G401 (cell line): ENCODE measurements around the gene KRTAP1-3. TPM values are rescaled to one million over a fixed set of nuclear protein-coding genes. Genes with fewer than 3 reads are reported as not detected.
"Not testable (repeated sequence)": the region's sequence is repeated elsewhere in the genome, so short reads cannot be mapped to it uniquely, and the experiment has no call there.

ENCODE experiments used
- DNase-seq: peaks from one replicate; pipeline ENCODE4 v3.0.0-alpha.2; 2015; ENCODE audit warnings: low spot score
- in situ Hi-C: cut with HindIII; loops from 2 replicates; pipeline ENCODE4 v1.10.0; 2016; ENCODE audit warnings: low sequenced_read_pairs, mixed read lengths
- total RNA-seq: library from RNA; depleted of rRNA; stranded (reverse); fragments of >200 nt; shearing (Covaris generic); gene quantifications from 2 replicates; pipeline ENCODE4 v1.2.3, GENCODE V29; 2014

The KRTAP1-3 gene
- total RNA-seq, 1 experiment from 2014 or later = not detected

DNA sequence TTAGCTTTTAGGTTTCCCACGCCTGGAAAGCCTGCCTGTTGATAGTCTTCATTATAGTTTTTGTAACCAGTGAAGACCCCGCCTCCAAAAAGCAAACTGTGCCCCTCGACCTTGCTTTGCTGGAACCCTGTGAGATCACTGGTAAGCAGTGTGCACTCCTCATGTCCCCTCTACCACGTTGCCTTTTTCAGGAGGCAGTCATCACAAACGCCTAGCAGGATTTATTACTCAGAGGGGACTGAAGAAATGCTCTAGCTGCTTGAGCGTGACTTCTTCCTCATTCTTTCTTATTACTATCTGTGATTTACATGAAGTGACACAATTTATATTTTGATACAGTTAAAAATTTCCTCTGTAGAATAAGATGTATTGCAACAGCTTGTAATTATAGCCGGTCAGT, 19.2 kb downstream of the KRTAP1-3 start:
- in situ Hi-C loops = no loop called here
- no peak for DNase-seq

DNA sequence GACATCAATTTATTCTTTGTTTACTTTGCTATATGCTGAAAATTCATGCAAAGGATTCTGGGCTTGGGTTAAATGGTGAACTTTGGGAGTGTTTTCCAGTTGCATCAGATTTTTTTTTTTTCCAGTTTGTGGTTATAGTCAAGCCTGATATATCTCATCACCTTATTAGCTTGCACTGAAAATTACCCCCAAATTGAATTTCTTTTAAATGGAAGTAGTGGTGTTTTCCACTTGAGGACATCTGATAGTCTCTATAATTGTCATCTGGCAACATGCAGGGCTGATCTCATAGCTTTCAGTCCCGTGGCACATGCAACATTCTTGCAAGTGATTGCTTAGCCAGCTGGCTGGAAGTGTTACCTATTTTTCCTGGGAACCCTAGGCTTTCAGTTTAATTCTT, 21.1 kb downstream of the KRTAP1-3 start:
- peak; percentile 73 for DNase-seq
- in situ Hi-C loops = no loop called here

DNA sequence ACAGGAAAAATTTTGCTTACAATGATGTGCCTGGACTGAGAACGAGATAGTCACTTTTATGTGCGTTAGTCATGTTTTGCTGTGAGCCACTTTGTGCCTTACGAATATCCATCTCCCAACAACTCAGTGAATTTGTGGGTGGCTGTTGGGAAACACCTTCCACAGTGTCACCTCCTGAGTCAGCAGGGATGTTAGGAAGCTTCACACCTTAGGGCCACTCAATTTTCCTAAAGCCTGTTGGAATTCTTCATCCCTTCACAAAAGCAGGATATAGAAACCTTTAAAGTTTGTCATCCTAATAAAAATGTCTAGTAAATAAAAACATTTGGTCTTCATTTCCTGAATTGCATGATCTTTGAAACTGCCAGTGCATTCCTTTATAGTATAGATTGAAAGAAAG, 21.5 kb downstream of the KRTAP1-3 start:
- in situ Hi-C loops = no loop called here
- no peak for DNase-seq

DNA sequence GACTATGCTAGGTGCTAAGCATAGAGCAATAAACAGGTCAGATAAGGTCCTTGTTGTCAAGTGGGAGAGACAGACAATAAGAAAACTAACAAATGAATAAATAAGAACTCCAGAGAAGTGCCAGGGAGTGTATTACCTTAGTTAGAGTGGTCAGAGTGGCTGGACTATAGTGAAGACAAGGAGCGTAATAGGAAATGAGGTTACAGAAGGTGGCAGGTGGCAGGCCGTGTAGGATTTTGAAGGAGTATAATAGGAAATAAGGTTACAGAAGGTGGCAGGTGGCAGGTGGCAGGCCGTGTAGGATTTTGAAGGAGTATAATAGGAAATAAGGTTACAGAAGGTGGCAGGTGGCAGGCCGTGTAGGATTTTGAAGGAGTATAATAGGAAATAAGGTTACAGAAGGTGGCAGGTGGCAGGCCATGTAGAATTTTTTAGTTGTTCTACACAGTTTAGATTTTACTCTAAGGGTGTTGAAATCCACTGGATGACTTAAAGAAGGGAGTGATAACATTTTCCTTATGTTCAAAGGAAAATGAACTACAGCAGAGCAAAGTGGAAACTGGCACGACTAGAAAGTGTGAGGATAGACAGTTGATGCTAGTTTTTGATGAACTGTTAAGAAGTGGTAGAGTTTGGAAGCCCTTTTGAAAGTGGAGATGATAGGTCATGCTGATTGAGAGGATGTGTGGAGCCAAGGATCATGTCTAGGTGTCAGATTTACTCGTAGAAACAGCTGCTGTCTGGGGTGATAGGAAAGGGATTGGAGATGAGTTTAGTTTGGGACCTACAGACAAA, 22.2 kb downstream of the KRTAP1-3 start:
- peak; percentile 58 for DNase-seq
- in situ Hi-C loops = no loop called here

DNA sequence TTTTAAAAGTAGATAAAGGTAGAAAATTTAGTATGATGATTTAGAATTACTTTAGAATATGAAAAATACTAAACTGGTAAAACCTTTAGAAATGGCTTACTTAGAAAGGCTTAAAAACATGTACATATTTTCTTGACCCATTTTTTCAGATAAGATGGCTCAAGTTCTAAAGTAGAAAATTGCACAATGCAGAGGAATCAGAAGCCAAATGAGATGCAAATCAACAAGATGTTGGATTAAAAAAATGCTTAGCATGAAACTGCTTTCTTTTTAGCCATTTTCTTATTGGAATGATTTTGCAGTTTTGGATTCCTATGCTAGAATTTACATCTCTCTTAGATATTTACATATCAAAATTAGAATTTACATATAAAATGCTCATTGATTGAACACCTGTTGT, 24.2 kb downstream of the KRTAP1-3 start:
- no peak for DNase-seq
- in situ Hi-C loops = no loop called here

DNA sequence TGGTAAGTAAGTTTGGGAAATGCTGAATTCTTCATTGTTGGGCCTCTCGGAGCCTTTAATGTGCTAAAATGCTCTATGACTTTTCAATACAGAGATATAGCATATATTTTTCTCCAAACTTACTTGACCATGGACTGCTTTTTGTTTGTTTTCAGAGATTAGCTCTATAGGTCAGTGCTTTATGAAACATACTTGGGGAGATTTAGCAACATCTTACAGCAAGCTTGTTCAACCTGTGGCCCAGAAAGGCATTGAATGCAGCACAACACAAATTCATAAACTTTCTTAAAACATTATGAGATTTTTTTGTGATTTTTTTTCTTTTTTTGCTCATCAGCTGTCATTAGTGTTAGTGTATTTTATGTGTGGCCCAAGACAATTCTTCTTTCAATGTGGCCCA, 24.7 kb downstream of the KRTAP1-3 start:
- in situ Hi-C loops = no loop called here
- no peak for DNase-seq

DNA sequence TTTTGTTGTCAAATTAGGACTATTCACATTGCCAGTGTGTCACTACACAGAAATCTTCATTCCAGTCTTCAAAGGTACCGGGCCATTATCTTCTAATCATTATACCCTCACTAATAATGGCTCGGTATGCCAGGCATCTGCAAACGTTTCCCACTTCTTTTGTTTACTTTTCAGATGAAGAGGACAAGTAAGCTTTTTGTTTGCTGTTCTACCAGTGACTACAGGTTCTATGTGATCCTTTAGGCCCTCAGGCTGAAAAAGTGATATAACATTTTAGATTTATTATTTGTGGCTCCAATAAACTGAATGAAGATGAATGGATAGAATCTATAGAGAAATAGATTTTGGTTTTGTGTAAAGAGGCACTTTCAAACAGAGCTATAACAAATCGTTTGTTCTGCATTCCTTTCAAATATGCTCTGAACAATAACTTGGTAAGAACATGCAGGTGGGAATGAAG, 25.3 kb downstream of the KRTAP1-3 start:
- DNase-seq = no peak
- in situ Hi-C loops = no loop called here

DNA sequence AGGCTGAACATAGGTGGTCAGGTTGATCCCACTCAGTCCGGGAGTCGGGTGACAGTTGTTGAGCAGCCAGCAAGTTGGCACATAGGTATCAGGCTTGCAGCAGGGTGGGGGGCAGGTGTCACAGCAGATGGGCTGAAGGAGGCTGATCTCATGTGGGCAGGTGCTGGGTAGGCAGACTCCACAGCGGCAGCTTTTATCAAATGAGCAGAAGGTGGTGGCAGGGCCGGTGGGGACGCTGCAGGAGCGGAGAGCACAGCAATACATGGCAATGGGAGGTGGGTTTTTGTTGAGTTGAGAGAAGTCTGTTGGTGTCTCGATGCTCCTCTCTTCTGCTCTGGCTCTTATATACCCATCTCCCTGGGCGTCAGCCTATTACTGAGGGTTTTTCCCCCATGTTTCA, 25.9 kb downstream of the KRTAP1-3 start, which contains the start of gene KRTAP3-1:
KRTAP3-1 (minus strand) TSS at position 318 of the 400 bp plus-strand sequence; CDS start at position 264, 54 bp downstream.
- in situ Hi-C loops = no loop called here

DNA sequence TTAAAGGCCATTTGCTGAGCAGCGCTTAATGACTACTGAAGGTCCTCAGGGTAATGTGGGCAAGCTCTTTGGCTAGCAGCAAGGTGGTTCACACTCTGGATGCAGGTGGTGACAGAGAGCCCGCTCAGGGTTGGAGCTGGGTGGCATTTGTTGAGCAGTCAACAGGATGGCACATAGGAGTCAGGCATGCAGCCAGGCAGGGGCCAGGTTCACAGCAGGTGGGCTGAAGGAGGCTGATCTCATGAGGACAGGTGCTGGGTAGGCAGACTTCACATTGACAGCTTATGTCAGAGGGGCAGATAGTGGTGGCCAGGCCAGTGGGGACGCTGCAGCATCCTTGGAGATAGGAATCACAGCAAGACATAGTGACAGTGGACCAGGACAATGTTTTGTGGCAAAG, 30.3 kb downstream of the KRTAP1-3 start:
- in situ Hi-C loops = no loop called here
- no peak for DNase-seq

More for the DNA sequence above, 25.9 kb downstream of the KRTAP1-3 start, which contains the start of gene KRTAP3-1:
- peak; percentile 47 for DNase-seq

DNA sequence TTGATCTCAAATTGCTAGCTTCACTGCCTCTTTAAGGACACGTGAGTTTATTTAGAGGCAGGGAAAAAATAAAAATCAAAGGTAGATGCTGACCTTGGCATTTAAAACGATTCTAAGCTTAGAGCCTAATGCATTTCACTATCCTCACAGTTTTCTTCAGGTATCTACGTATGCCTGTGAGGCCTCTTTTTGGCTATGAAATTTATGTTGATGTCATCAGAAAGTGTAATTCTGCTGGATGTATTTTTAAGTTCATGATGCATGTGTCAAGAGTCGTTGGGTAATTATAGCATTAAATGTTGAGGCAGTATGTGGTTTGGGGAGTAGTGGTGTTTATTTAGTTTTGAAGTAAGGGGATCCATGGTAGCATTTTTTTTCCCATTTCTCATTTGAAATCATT, 30.7 kb downstream of the KRTAP1-3 start:
- in situ Hi-C loops = no loop called here
- no peak for DNase-seq

DNA sequence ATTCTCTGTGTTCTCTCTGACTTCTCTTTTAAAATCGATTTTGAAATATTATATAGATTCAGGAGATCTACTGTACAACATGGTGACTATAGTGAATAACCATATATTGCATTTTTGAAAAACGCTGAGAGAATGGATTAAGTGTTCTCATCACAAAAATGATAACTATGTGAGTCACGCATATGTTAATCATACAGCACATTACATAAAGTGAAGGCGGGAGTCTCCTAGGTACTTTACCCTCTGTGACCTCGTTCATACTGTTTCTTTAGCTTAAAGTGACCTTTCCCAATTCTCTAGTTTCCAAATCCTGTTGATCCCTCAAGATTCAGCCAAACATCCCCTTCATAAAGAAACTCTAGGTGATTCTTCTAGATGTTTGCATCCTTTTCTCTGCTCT, 31.9 kb downstream of the KRTAP1-3 start:
- in situ Hi-C loops = no loop called here
- DNase-seq = no peak

DNA sequence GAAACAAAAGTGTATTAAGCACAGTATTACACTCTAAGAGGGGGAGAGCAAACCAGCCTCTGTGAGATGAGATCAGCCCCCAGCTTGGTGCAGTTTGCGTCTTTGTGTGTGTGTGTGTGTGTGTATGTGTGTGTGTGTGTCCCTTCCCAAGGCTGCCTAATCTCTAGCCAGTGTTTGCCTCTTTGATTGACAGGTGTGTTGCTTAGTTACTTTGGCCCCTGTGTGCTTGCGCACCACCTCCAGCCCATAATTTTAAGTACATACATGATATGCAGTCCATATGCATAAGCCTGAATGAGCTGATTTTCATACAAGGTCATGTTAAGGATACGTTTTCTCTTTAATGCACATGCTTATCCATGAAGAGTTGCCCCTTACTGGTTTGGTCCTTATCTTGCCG, 32.9 kb downstream of the KRTAP1-3 start:
- no peak for DNase-seq
- in situ Hi-C loops = no loop called here

DNA sequence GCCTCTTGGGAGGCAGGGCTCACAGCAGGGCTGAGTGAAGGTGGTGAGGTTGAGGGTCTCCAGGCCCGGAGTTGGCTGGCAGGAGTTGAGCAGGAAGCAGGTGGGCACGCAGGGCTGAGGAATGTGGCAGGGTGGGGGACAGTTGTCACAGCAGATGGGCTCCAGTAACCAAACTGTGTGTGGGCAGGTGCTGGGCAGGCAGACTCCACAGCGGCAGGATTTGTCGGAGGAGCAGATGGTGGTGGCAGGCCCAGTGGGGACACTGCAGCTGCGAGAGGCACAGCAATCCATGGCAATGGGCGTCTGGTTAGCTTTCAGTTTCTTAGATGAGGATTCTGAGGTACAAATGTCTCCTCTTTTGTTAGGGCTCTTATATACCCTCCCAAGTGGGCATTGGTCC, 35.1 kb downstream of the KRTAP1-3 start, which contains the start of gene KRTAP3-2:
KRTAP3-2 (minus strand) TSS at position 344 of the 400 bp plus-strand sequence; CDS start at position 291, 53 bp downstream.
- DNase-seq, in situ Hi-C loops: not testable (repeated sequence)

DNA sequence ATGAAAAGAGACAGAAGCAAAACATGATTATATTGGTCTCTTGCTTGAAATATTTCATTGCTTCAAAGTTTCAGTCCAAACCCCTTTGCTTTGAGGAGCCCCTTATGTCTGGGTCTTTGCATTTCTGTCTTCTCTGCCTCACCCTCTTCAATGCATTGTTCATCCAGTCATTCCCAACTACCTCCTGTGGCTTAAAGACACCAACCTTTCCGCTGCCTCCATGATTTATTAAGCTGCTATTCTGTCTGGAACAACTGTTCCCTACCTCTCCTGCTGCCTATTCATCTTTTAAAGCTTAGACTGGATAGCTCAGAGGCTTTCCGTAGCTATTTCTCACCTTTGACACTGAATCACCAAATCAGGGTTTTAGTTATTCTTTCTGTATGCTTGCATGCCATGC, 37.3 kb downstream of the KRTAP1-3 start:
- DNase-seq = no peak
- in situ Hi-C loops = no loop called here

DNA sequence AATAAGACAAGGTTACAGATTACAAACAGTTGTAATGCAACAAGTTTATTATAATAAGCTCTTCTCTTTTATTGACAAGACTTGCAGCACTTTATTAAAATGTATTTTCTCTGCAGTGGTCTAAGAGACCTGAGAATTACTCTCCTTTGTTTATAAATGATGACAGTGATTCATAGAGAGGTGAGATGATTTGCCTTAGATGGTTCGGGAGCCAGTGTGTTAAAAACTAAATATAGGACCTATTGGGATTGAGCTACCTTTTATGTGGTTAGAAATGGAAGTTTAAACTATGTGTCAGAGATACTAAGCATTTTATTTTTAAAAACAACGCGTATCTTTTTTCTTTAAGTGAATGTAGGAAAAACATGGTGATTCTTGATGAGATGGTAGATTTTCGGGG, 37.8 kb downstream of the KRTAP1-3 start:
- in situ Hi-C loops = no loop called here
- DNase-seq = no peak

DNA sequence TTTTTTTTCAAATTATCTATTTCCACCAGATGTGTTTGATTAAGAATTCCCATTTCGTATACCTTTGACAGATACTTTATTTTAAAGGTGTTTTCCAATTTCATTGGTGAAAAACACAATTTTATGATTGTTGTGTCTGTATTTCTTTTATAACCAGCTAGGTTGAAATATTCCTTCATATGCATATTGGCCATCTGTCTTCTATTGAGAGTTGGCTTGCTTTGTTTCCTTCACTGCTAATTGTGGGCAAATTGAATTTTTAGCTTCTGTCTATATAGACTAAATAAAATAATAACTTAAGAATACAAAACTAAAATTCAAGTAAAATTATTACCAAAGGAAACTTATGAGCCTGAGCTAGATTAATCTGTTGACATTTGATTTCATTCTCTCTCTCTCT, 39.6 kb downstream of the KRTAP1-3 start:
- in situ Hi-C loops = no loop called here
- peak; percentile 64 for DNase-seq

DNA sequence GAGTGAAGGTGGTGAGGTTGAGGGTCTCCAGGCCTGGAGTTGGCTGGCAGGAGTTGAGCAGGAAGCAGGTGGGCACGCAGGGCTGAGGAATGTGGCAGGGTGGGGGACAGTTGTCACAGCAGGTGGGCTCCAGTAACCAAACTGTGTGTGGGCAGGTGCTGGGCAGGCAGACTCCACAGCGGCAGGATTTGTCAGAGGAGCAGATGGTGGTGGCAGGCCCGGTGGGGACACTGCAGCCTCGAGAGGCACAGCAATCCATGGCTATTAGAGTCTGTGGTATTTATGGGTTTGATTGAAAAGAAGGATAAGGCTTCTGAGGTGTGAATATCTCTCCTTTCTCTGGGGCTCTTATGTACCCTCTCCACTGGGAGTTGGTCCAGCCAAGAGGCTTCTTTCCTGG, 40.8 kb downstream of the KRTAP1-3 start, which contains the start of gene KRTAP3-3:
KRTAP3-3 (minus strand) TSS at position 326 of the 400 bp plus-strand sequence; CDS start at position 259, 67 bp downstream.
- in situ Hi-C loops = no loop called here
- DNase-seq = peak; percentile 23

DNA sequence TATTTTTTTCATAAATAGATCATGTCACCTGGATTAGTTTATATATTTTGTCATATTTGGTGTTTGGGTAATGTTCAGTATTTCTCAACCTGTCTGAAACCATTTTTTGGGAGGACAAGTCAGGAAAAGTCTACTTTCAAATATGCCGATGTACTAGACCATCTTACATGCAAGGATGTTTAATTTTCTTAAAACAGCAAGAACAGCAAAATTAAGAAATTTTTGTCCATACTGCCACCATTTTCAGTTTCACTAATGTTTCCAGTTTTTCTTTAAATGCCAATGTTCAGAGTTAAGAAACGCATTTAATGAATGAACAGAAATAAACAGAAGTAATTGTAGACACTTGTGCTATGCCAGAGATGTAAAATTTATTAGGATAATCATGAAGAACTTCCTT, 41.6 kb downstream of the KRTAP1-3 start:
- in situ Hi-C loops = no loop called here
- DNase-seq = no peak

DNA sequence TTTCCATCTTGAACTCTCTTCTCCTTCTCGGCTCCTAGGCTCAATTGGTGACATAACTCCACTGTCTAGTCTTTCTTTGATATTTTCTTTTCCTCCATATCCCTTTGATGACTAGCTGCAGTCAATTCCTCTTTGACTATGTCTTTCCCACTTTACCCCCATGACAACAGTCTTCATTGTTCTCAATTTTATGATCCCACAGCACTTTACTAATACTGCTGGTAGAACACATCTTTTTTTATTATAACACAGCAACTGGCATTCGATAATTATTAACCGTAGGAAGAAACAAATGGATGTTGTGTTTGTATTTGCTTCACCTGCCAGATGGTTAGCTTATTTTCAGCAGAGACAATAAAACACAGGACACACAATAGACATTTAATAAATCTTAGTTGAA, 42.0 kb downstream of the KRTAP1-3 start:
- no peak for DNase-seq
- in situ Hi-C loops = no loop called here

DNA sequence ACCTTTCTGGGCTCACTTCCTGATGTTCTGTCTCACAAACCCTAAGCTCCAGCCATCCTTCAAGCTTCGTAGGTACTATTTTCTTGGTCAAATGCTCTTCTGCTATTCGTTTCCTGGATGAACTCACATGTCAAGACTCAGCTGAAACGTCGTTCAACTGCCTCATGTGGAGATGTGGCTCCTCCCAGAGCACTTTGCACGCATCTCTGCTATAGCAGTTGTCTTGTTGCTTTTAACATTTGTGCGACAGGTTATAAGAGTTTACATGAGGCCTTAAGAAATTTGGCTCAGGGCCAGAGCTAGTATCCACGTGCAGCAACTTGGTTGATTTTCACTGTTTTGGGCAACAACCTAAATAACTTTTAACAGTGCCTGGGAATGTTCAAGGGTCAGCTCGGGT, 47.8 kb downstream of the KRTAP1-3 start:
- in situ Hi-C loops = no loop called here
- no peak for DNase-seq

DNA sequence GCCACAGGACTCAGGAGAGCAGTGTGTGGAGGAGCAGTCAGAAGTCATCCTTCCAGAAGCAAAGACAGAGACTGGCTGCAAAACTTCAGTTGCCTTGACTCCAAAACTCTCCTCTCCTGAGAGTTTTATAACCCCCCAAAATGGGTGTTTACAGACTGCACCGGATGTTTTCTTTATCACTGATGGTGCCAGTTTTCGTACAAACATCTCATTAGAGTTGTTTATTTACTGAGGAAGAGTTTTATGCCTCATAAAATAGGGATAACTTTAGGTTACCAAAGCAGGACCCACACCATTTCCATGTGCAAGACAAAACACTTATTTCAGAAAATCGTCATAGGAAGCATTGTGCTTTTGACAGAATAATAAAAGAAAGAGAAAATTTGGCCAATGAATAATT, 50.4 kb downstream of the KRTAP1-3 start, which contains the start of gene KRT40:
KRT40 (minus strand) TSS at position 101 of the 400 bp plus-strand sequence; CDS start at position 48, 53 bp downstream.
- in situ Hi-C loops = no loop called here
- no peak for DNase-seq
